ENCODE measurements around the gene PLEKHA7. TPM values are rescaled to one million over a fixed set of nuclear protein-coding genes. Genes with fewer than 3 reads are reported as not detected.

The PLEKHA7 gene
- total RNA-seq, 2 experiments from 2014 or later = 0.13 TPM; not detected in 1

GRCh38 chr11:16778286-16778685 lies 235.9 kb downstream of the PLEKHA7 start:
- no TSS peak for BruUV-seq (replicated peaks)
- Histone ChIP-seq H4K20me1 (ENCODE audit: insufficient read depth, low read length) (no peaks in the 10 kb centered on the region), H3K4me2 (ENCODE audit: low read length) (no peak overlapping the region), H3K27ac (ENCODE audit: low read depth, low read length, poor library complexity, severe bottlenecking) (no peak overlapping the region), H3K9me2 (ENCODE audit: insufficient read depth, low read length) (no peaks in the 10 kb centered on the region), H3K79me2 (ENCODE audit: insufficient read depth, low read depth, low read length) (no peaks in the 10 kb centered on the region), H2AFZ (ENCODE audit: low read length) (no peak overlapping the region), H3K4me3 (ENCODE audit: low read depth, low read length, poor library complexity, severe bottlenecking) (no peak overlapping the region), H3K9me3 (ENCODE audit: low read length) (no peaks in the 10 kb centered on the region), H3K4me1 (ENCODE audit: insufficient read depth, low read length, poor library complexity, severe bottlenecking) (no peaks in the 10 kb centered on the region), H3K36me3 (ENCODE audit: insufficient read depth, low read length) (no peaks in the 10 kb centered on the region)
- TF ChIP-seq EZH2phosphoT487 (IDR thresholded peaks at IDR 0.05; ENCODE audit: borderline replicate concordance, low read depth, low read length) = no peak
- TF ChIP-seq, protein P1, sequence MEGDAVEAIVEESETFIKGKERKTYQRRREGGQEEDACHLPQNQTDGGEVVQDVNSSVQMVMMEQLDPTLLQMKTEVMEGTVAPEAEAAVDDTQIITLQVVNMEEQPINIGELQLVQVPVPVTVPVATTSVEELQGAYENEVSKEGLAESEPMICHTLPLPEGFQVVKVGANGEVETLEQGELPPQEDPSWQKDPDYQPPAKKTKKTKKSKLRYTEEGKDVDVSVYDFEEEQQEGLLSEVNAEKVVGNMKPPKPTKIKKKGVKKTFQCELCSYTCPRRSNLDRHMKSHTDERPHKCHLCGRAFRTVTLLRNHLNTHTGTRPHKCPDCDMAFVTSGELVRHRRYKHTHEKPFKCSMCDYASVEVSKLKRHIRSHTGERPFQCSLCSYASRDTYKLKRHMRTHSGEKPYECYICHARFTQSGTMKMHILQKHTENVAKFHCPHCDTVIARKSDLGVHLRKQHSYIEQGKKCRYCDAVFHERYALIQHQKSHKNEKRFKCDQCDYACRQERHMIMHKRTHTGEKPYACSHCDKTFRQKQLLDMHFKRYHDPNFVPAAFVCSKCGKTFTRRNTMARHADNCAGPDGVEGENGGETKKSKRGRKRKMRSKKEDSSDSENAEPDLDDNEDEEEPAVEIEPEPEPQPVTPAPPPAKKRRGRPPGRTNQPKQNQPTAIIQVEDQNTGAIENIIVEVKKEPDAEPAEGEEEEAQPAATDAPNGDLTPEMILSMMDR (conservative IDR thresholded peaks at IDR 0.05; ENCODE audit: low read length) = no peak
- no peak for DNase-seq (ENCODE audit: low spot score)
- ChIA-PET CTCF (ENCODE audit: unreplicated experiment) (interaction anchor here (0.6 kb wide), 1 partner anchor 1622 kb away, joined by 6 read pairs; no protein-coding TSS in a partner anchor), POLR2A (no interaction called here)
- intact Hi-C loops (cut with micrococcal nuclease; ENCODE audit: unreplicated experiment) = no loop called here

GRCh38 chr11:16777613-16777975 lies 236.6 kb downstream of the PLEKHA7 start:
- no peak overlapping the region for H3K4me3 ChIP-seq (ENCODE audit: low read depth, low read length, poor library complexity, severe bottlenecking)
- DNase-seq (ENCODE audit: low spot score) = no peak
- no peaks in the 10 kb centered on the region for H3K79me2 ChIP-seq (ENCODE audit: insufficient read depth, low read depth, low read length)
- no peaks in the 10 kb centered on the region for H3K36me3 ChIP-seq (ENCODE audit: insufficient read depth, low read length)
- TF ChIP-seq, protein P1 (conservative IDR thresholded peaks at IDR 0.05; ENCODE audit: low read length) = no peak
- no peak for TF ChIP-seq EZH2phosphoT487 (IDR thresholded peaks at IDR 0.05; ENCODE audit: borderline replicate concordance, low read depth, low read length)
- H3K4me1 ChIP-seq (ENCODE audit: insufficient read depth, low read length, poor library complexity, severe bottlenecking) = no peaks in the 10 kb centered on the region
- no peak overlapping the region for H3K27ac ChIP-seq (ENCODE audit: low read depth, low read length, poor library complexity, severe bottlenecking)
- no peaks in the 10 kb centered on the region for H3K9me3 ChIP-seq (ENCODE audit: low read length)
- no peak overlapping the region for H3K4me2 ChIP-seq (ENCODE audit: low read length)
- no peak overlapping the region for H2AFZ ChIP-seq (ENCODE audit: low read length)
- no peaks in the 10 kb centered on the region for H4K20me1 ChIP-seq (ENCODE audit: insufficient read depth, low read length)
- CTCF ChIA-PET (ENCODE audit: unreplicated experiment) = interaction anchor here (0.5 kb wide), 1 partner anchor 9 kb away, joined by 3 read pairs; no protein-coding TSS in a partner anchor
- POLR2A ChIA-PET = no interaction called here
- H3K9me2 ChIP-seq (ENCODE audit: insufficient read depth, low read length) = no peaks in the 10 kb centered on the region
- intact Hi-C loops (cut with micrococcal nuclease; ENCODE audit: unreplicated experiment) = no loop called here
- no TSS peak for BruUV-seq (replicated peaks)

DNA sequence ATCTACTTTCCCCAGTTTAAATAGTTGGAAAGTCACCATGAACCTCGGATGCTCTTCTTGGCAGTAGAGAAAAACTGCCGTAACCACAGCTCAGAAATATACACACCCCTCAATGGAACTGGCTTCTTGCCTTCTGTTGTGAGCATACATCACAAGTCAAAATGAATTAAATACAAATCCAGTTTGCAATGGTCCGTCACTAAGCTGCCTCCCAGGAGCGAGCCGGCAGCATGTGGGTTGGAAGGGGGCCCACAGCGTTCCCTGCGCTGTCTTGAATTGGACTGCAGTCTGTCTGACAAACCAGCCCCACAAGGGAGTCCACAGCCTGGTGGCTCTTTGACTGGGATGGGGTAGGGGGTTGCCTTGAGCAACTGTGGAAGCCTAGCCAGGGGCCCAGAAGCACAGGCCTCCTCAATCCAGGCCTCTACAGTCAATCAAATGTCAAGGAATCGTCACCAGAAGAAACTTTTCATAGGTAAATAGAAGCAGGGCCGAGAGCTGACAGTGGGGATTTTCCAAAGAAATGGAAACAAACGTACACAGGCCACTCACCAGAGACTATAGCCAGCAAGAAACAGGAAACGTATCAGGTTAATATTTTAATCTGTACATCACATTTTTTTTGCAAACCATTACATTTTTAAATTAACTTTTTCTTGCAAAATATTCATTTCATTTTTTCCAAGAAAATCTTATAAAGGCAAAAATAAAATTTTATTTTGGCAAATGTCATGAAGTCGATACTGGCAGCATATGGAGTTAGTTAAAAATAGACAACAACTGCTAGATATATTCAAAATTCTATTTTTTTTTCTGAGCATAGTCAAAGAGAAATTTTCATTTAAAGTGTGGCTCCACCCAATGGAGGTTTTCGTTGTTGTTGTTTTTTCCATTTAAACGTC lies 237.3 kb downstream of the PLEKHA7 start:
- Histone ChIP-seq H3K9me2 (ENCODE audit: insufficient read depth, low read length) (no peaks in the 10 kb centered on the region), H3K9me3 (ENCODE audit: low read length) (no peaks in the 10 kb centered on the region), H3K4me2 (ENCODE audit: low read length) (no peak overlapping the region), H3K4me1 (ENCODE audit: insufficient read depth, low read length, poor library complexity, severe bottlenecking) (no peaks in the 10 kb centered on the region), H2AFZ (ENCODE audit: low read length) (no peak overlapping the region), H3K36me3 (ENCODE audit: insufficient read depth, low read length) (no peaks in the 10 kb centered on the region), H3K27ac (ENCODE audit: low read depth, low read length, poor library complexity, severe bottlenecking) (no peak overlapping the region), H3K79me2 (ENCODE audit: insufficient read depth, low read depth, low read length) (no peaks in the 10 kb centered on the region), H4K20me1 (ENCODE audit: insufficient read depth, low read length) (no peaks in the 10 kb centered on the region), H3K4me3 (ENCODE audit: low read depth, low read length, poor library complexity, severe bottlenecking) (no peak overlapping the region)
- DNase-seq (ENCODE audit: low spot score) = no peak
- intact Hi-C loops (cut with micrococcal nuclease; ENCODE audit: unreplicated experiment) = no loop called here
- no TSS peak for BruUV-seq (replicated peaks)
- CTCF ChIA-PET (ENCODE audit: unreplicated experiment) = interaction anchor here (0.5 kb wide), 1 partner anchor 9 kb away, joined by 3 read pairs; no protein-coding TSS in a partner anchor
- TF ChIP-seq EZH2phosphoT487 (IDR thresholded peaks at IDR 0.05; ENCODE audit: borderline replicate concordance, low read depth, low read length) = no peak
- TF ChIP-seq, protein P1 (conservative IDR thresholded peaks at IDR 0.05; ENCODE audit: low read length) = no peak
- POLR2A ChIA-PET = no interaction called here
